H54 (cell line): ENCODE measurements around the gene POLRMT.
A peak's percentile ranks its signal among the peaks of the same experiment; 100 is the strongest.

Experiments
- DNase-seq: peaks from one replicate; pipeline ENCODE4 v3.0.0; 2011; ENCODE audit warnings: low spot score, mixed read lengths; ENCODE audit not compliant: insufficient read length
- FAIRE-seq: peaks from 3 replicates; lab custom pipeline; 2011; peaks lifted over from hg19 to GRCh38; lab: Jason Lieb, UNC
- POLR2A ChIP-seq: IDR thresholded peaks from 2 replicates; pipeline ENCODE4 v1.6.1; 2011; ENCODE audit warnings: low read depth, mild to moderate bottlenecking, low read length

POLRMT gene

DNA sequence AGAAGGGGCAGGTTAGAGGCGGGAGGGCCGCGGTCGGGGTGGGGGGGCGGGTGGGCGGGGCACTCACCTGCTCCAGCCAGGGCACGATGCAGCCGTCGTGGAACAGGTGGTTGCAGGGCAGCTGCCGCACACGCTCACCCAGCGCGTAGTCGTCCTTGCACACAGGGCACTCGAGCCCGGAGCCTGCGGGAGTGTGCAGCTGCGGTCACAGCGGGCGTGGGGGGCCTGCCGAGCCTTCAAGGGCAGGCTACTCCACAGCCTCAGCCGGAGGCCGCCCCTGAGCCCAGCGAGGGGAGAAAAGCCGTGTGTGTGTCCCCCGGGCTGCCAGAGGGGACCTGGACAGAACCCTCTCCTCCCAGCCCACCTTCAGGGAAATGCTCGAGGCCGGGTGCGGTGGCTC lies 15.0 kb upstream of the POLRMT start:
- DNase-seq (no peak), FAIRE-seq (no peak)
- TF ChIP-seq POLR2A, result no peak

DNA sequence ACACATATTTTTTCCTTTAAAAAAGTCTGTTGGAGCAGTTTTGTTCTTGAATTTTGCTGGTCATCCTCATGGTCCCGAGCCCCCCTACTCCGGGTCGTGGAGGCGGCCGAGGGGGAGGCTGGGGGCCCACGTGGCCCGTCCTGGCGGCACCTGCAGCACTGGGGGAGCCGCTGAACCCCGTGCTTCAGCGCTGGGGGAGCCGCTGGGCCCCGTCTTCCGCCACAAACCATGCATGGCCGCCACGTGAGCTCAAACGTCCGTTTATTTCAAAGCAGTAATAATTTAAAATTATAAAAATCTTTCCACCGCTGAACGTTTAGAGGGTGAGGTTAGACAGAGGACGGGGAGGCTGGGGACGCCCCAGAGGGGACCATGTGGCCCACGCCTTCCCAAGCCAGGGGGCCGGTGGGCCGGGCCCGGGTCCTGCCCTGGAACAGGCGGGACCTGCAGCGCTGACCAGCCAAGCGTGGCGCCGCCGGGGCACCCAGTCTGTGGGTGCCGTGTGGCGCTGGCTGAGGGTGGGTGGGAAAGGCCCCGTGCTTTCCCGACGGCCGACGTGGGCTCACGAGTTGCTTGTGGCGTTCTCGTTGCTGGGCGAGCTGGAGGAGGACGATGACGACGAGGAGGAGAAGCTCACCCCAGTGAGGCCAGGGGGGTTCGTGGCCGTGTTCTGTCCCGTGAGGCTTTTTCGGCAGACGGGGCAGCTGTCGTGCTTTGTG lies 14.4 kb upstream of the POLRMT start:
- DNase-seq (no peak), FAIRE-seq (no peak)
- TF ChIP-seq POLR2A, result no peak

- DNase-seq, result no peak
- TF ChIP-seq POLR2A, result no peak
- FAIRE-seq, result no peak
These were observed 13.6 kb upstream of the POLRMT start for GRCh38 chr19:646779-647565.

- DNase-seq, result no peak
- no peak for TF ChIP-seq POLR2A
- no peak for FAIRE-seq
These were observed 12.8 kb upstream of the POLRMT start for GRCh38 chr19:645912-646778.

- FAIRE-seq, result no peak
- no peak for TF ChIP-seq POLR2A
- DNase-seq, result no peak
These were observed 11.5 kb upstream of the POLRMT start for GRCh38 chr19:644789-645188.

DNA sequence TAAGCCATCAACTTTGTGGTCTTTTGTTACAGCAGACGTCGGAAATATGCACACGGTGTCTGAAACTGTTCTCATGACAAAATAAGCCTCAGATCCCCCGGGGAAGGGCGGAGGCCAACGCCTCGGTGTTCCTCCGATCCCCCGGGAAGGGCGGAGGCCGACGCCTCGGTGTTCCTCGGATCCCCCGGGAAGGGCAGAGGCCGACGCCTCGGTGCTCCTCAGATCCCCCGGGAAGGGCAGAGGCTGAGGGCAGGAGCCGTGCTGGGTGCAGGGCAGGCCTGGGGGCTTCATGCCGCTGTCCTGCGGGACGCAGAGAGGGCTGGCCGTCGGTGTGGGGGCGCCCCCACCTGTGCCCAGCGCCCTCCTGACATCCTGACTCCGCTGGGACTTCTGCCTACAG lies 11.0 kb upstream of the POLRMT start:
- FAIRE-seq, result no peak
- no peak for DNase-seq
- no peak for TF ChIP-seq POLR2A

- FAIRE-seq, result no peak
- DNase-seq, result no peak
- no peak for TF ChIP-seq POLR2A
These were observed 10.4 kb upstream of the POLRMT start for GRCh38 chr19:643736-644135.

DNA sequence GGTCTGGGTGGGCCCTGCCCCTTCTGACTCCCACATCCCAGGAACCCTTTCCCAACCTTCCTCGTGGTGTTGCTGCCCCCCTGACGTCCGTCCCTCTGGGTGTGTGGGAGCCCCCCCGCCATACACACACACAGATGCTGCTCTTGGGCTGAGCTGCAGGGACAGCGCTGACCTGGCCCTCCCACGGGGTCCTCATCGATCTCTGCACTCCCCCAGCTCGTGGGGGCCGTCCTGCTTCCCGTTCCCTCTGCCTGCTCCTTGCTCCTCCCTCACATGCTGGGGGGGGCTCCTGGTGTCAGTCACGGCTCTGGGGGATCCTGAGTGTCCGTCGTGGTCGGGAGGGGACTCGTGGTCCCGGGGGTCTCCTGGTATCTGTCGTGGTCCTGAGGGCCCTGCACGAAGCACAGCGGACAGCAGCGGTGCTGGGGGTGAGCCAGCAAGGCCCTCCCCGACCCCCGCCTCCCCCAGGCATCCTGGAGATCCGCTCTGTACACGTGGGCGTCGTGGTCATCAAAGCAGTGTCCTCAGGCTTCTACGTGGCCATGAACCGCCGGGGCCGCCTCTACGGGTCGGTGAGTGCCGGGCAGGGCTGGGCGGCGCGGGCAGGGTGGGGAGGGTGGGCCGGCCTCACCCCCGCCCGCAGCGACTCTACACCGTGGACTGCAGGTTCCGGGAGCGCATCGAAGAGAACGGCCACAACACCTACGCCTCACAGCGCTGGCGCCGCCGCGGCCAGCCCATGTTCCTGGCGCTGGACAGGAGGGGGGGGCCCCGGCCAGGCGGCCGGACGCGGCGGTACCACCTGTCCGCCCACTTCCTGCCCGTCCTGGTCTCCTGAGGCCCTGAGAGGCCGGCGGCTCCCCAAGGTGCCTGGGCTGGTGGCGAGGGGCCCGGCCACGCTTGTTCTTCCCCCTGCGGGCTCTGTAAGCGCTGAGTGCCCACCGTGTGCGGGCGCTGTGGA lies 9.7 kb upstream of the POLRMT start:
- FAIRE-seq, result no peak
- no peak for DNase-seq
- no peak for TF ChIP-seq POLR2A

DNA sequence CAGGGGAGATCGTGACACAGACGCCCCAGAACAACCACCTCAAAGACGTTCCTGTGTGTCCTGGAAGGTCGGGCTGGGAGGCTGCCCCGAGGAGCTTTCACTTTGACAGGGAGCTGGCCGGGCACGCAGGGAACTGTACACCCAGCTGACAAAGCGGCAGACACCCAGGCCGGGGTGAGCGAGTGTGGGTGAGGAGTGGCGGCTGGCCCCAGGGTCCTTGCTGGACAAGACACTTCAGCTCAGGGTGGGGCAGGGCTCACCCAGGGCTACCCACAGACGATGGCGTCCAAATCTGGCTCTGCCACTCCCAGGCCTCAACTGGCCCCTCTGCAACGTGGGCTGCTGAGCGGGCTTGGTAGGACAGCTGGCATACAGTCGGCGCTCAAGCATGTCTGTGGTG lies 8.4 kb upstream of the POLRMT start:
- no peak for TF ChIP-seq POLR2A
- FAIRE-seq (no peak), DNase-seq (no peak)

DNA sequence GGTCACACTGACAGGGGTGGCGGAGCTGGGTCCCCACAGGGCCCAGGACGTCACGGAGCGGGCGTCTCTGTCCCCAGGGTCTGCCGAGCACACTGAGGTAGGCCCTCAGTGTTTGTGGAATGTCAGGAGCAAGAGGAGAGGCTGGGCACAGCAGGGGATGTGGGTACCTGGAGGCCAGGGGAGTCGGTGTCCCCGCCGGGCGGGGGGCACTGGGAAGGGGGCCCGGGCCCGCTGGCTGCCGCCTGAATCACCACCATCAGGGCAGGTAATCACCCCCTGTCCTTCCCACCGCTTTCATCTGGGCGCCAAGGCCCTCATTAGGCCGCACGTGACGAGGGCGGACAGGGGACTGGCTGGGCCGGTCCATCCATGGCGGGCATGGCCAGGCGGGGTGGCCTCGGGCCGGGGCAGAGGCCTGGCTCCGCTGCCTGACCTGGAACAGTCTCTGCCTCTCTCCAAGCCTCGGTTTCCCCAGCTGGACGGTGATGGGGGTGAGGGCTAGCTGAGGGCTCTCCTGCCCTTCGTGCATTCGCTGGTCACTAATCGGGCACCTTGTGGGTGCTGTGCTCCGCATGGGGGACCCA lies 7.4 kb upstream of the POLRMT start:
- TF ChIP-seq POLR2A, result no peak
- no peak for FAIRE-seq
- DNase-seq, result no peak

- no peak for FAIRE-seq
- DNase-seq, result no peak
- no peak for TF ChIP-seq POLR2A
These were observed 6.8 kb upstream of the POLRMT start for GRCh38 chr19:640161-640558.

DNA sequence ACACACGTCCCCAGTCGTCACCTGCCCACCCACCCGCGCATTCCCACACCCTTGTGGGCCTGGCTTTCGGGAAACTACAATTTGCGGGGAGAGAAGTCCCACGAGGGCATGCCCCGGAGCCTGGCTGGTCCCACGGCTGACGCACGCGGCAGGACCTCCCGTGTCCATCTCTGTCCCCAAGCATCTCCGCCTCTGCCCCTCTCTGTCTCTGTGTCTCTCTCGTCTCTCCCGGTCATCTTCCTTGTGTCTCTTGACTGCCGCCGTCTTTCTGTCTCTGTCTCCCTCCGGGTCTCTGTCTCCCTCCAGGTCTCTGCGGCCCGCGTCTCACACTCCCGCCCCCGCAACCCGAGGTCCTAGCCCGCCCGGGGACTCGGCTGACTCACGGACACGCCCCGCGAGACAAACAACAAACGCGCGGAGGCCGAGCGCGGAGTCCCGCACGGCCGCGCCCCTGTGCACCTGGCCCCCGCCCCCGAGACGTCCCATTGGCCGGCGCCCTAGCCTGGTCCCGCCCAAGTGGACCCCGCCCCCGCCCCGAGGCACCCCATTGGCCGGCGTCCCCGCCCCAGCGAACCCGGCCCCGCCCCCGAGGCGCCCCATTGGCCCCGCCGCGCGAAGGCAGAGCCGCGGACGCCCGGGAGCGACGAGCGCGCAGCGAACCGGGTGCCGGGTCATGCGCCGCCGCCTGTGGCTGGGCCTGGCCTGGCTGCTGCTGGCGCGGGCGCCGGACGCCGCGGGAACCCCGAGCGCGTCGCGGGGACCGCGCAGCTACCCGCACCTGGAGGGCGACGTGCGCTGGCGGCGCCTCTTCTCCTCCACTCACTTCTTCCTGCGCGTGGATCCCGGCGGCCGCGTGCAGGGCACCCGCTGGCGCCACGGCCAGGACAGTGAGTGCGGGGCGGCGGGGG lies 6.2 kb upstream of the POLRMT start, which contains the start of gene FGF22:
Gene FGF22, plus strand, starts transcription at position 627 of the 908 bp plus-strand sequence. Its CDS starts 47 bp downstream, at position 674.
- FAIRE-seq (no peak), DNase-seq (peak; percentile 96)
- no peak for TF ChIP-seq POLR2A
